ENCODE data around the gene KRTAP9-7.

Gene KRTAP9-7

DNA sequence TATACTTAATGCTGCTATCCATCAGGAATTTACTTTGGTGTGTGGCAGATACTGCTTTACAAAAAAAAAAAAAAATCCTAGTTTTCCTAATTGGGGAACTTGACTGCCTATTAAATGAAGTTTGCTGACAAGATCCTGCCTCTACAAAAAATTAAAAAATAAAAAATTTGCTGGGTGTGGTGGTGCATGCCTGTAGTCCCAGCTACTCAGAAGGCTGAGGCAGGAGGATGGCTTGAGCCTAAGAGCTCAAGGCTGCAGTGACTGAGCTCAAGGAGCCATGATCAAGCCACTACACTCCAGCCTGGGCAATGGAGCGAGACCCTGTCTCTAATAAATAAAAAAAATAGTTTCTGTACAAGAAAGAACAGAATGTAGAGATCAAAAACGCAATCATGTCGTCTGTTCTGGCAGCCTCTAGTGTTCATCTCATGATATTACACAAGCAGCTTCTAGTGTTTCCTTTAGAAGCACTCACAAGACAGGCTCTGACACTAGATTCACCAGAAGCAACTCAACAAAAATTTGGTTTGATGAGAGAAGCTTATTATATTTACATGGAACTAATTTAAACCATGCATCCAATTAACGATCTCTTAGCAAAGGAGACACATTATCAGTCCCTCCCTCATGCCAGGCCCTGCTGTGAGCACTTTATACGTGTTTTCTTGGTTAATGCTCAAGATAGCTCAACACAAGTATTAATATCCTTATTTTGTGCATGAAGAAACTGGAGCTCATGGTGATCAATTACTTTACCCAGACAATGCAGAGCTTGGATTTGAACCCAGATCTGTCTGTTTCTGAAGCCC, 46.8 kb downstream of the KRTAP9-7 start:
- DNase-seq (ENCODE audit: low read depth in 2 of 2): no peak

DNA sequence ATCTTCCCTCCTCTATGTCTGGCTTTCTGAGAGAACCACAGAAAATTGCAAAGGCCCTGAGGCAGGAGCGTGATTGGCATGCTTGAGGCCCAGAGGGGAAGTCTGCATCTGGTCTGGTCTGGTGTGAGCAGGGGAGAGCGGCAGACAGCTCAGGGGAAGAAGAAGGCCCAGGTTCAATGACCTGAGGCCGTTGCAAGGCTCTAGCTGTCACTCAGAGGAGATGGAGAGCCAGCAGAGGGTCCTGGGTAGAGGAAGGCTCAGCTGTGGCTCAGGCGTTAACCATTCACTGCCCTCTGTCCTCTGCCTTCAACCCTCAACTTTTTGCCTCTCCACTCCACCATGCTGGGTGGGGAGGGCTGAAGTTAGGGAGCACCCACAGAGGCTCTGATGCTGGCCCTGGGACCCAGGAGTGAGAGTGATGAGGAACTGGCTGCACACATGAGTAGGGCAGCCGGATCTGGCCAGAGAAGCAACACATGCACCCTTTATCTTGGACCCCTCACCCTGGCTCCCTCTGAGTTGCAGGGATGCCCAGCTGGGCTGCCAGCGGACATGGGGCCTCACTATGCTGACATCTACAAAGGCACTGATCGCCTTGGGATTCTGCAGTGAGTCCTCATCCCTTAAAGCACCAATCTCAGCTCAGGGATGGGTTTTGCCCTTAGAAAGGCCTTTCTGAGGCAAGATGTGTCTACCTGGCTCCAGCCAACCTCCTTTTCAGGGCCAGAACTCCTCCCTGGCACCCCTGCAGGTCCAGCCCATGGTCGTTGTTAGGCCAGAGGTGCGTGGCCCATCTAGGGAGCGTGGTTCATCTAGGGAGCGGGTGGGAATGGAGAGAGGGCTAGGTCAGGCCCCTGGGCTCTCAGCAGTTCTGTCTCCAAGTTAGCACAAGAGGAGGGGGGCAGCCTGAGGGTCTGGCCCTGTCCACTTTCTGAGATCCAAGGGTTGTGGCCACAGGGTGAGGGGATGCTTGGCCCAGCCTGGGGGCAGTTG, 47.7 kb downstream of the KRTAP9-7 start:
- no peak for DNase-seq (ENCODE audit: low read depth in 2 of 2)

DNA sequence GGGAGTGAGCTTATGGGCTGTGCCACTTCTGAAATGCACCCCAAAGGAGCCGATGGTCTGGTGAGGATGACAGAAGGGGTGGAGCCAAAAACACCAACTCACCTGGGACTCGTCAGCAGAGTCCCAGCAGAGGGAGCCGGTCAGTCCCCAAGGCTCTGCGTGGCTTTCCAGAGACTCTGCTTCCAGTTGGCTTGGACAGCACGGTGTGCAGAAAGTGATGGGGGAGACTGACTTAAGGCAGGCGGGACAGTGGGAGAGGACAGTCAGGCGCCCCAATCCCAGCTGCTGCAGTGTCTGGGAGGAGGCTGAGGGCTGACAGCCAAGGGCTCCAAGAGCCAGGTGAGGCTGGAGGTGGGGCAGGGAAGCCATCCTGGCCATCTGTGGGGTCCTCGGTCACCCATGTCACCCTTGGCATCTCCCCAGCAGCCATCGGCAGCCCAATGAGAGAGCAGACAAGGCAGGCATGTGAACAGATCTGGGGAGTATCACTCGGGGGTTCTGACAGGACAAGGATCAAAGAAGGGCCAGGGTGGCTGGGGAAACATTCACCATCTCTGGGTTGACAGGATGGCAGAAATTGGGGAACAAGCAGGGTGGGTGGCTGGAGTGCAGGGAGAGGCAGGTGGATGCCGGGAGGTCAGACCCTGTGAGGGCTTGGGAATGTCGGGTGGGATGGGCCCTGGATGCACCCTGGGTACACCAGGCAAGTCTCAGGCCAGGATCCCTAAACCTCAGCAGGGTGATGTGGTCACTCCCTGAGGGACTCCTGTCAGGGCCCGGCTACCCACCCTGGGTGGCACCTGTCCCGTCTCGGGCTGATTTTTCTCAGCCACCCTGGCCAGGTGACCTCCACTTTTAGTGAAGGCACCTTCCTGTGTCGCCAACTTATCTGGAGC, 48.9 kb downstream of the KRTAP9-7 start:
- DNase-seq (ENCODE audit: low read depth in 2 of 2): no peak

DNA sequence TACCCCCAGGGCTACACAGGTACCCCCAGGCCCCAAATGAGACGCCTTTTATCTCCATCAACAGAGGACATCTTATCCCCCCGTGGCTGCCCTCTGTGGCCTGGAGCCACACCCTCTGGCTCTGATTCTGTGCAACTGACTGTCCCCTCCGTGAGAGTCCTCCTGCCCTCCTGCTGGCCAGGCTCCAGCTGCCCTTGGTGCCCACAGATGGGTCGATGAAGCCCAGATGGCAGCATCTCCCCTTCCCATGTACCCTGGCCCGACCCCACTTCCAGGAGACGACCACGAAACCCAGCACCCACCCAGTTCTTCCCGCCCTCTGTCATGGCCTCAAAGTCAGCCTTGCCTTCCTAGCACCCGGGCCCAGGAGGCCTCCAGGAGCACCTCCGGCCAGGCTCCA, 49.6 kb downstream of the KRTAP9-7 start:
- no peak for DNase-seq (ENCODE audit: low read depth in 2 of 2)

DNA sequence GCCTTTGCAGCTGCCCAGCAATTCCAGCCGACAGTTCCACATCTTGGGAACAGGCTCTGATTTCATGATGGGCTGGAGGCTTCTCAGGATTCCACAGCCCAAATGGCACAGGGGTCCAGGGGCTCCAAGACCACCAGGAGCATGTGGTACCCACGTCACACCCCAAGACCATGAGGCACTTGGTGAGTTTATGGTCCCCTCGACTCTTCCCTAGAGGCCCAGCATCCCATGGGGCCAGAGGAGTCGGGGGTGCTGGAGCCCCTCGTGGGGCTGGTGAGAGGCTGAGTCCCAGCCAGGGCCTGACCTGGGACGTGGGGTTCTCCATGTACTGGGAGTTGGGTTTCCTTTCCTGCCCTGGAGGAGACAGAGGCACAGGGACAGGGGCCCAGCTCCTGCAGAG, 50.1 kb downstream of the KRTAP9-7 start:
- DNase-seq (ENCODE audit: low read depth in 2 of 2): no peak
